HG03432 (cell line): Measurements from ENCODE around the gene SLC25A42.
"Not testable (repeated sequence)": the region's sequence is repeated elsewhere in the genome, so short reads cannot be mapped to it uniquely, and the experiment has no call there.

ENCODE experiments used
- ATAC-seq: cut with Tn5 transposase; IDR thresholded peaks from one replicate; pipeline ENCODE4 v1.9.1; 2021; ENCODE audit warnings: mild to moderate bottlenecking, moderate library complexity; ENCODE audit not compliant: unreplicated experiment

The SLC25A42 gene

GRCh38 chr19:19131989-19132388, 68.2 kb downstream of the SLC25A42 start:
- ATAC-seq, result no peak

GRCh38 chr19:19132912-19133311, 69.1 kb downstream of the SLC25A42 start:
- no peak for ATAC-seq

- ATAC-seq, result no peak
Measured at GRCh38 chr19:19133985-19134384, 70.2 kb downstream of the SLC25A42 start.

DNA sequence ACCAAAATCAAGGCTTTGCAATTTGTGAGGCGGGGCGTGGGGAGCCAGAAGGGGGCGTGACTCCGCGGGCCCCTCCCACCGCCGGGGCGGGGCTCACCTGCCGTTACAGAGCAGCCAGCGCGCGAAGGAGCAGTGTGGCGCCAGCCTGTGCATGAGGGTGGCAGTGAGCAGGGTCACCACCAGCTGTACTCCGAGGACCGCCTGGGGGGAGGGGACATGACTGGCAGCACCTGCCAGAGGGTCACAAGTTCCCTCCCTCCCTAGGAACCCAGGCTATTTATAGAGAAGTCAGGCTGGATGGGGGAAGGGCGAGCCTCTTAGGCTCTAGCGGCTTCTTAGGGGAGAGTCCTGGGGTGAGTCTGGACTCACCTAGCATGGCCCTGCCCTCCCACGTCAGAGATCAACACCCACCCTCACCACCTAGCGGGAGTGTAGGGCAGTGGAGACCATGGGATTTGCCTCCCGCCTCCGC, 70.9 kb downstream of the SLC25A42 start:
- no peak for ATAC-seq

DNA sequence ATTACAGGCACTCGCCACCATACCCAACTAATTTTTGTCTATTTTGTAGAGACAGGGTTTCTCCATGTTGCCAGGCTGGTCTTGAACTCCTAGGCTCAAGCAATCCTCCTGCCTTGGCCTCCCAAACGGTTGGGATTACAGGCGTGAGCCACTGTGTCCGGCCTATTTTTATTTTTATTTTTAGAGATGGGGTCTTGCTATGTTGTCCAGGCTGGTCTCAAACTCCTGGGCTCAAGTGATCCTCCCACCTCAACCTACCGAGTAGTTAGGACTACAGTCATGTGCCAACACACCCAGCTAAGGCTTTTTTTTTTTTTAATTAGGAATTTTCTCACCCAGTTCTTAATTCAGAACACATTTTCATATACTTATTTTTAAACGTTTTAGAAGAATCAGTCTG, 71.9 kb downstream of the SLC25A42 start:
- not testable (repeated sequence) for ATAC-seq

- no peak for ATAC-seq
Measured at GRCh38 chr19:19137556-19138108, 73.8 kb downstream of the SLC25A42 start.

GRCh38 chr19:19138109-19138981, 74.6 kb downstream of the SLC25A42 start, which contains the start of gene TMEM161A:
TSS of gene TMEM161A (minus strand) at chr19:19138478. CDS start at chr19:19138428, 50 bp downstream.
- peak; percentile 96 for ATAC-seq

- no peak for ATAC-seq
Measured at GRCh38 chr19:19139876-19140229, 76.1 kb downstream of the SLC25A42 start.

DNA sequence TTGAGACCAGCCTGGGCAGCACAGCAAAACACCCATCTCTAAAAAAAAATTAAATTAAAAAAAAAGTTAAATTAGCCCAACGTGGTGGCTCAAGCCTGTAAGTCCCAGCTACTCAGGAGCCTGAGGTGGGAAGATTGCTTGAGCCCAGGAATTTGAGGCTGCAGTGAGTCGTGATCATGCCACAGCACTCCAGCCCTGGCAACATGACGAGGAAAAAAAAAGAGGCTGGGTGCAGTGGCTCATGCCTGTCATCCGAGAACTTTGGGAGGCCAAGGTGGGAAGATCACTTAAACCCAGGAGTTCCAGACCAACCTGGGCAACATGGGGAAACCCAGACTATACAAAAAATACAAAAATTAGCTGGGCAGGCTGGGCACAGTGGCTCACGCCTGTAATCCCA, 76.7 kb downstream of the SLC25A42 start:
- no peak for ATAC-seq

- no peak for ATAC-seq
Measured at GRCh38 chr19:19142347-19142746, 78.6 kb downstream of the SLC25A42 start.

GRCh38 chr19:19145281-19145680, 81.5 kb downstream of the SLC25A42 start:
- ATAC-seq, result no peak

DNA sequence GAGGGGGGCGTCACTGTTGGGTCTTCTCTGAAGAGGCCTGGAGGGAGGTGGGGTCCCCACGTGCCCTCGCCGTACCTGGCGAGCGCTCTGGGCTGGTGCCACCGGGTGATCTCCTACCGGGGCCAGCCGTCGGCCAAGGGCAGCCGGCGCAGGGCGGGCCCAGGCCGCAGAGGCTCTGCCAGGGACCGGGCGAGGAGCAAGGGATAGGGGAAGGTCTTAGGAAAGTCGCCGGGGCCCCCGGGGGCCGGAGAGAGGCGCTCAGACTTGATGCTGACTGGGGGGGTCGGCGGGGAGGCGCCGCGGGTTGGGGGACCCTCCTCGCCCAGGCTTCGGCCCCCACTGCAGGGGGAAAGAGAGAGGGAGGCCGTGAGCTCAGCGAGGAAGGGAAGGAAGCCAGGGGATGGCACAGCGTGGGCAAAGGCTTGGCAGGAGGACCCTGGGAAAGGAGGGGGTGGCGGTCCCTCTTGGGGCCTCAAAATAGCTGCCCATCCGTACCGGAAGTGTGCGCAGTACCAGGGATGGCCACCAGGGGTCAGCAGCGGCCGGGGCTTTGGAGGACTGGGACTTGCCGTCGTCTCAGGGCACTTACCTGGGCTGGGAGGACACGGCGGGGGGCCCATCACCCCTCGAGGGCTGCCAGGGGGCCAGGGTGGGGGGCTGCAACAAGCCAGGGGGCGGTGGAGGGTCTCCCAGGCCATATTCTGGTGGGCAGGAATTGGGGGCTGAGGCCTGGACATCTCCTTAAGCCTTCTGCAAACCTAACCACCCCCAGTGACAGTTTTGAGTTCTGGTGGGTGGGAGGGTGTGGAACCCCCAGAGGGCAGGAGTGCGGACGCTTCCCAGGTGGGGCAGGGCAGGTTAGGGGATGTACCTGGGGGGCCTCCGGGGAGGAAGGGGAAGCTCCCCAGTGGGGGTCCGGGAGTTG, 82.2 kb downstream of the SLC25A42 start:
- ATAC-seq, result no peak

- ATAC-seq, result no peak
Measured at GRCh38 chr19:19146865-19147264, 83.1 kb downstream of the SLC25A42 start.

DNA sequence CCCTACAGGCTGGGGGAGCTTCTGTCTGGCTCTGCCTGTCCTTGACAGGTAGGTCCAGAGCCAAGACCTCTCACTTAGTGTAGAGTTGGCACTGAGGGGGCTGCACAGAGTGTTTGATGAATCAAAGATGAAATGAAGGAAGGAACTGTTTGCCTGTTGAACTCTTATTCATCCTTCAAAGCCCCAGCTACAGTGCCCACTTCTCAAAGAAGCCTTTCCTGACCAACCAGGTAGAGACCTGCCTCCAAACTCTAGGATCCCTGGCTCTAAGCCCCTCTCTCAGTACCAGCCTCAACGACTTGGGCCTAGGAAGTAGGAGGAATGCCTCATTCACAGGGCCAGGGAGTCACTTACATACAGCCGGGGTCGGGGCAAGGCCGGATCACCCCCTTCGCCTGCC, 83.5 kb downstream of the SLC25A42 start:
- no peak for ATAC-seq

DNA sequence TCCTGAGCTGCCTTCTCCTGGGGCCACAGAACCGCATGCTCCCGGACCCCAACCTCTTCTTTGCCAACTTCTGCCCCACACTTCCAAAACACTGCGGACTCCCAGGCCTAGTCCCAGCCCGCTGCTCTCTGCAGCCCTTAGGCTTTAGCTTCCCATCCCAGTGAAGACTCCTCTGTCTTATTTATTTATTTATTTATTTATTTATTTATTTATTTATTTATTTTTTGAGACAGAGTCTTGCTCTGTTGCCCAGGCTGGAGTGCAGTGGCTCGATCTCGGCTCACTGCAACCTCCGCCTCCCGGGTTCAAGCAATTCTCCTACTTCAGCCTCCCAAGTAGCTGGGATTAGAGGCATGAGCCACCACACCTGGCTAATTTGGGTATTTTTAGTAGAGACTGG, 84.7 kb downstream of the SLC25A42 start:
- not testable (repeated sequence) for ATAC-seq

DNA sequence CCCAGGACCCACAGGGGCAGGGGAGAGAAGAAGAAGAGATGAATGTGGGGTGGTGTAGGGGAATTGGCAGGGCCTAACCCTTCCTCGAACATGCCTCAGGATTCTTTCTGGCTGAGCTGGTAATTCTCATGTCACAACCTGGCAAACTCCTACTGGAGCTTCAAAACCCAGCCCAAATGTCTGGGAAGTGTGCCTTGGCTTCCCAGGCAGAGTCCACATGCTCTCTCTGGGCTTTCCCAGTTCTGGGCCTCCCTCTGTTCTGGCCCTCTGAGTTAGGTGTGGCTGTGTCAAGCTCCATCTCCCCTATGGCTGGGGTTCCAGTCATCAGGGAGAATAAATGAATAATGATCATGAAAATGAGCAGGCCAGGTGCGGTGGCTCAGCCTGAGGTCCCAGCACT, 85.6 kb downstream of the SLC25A42 start:
- ATAC-seq, result no peak

DNA sequence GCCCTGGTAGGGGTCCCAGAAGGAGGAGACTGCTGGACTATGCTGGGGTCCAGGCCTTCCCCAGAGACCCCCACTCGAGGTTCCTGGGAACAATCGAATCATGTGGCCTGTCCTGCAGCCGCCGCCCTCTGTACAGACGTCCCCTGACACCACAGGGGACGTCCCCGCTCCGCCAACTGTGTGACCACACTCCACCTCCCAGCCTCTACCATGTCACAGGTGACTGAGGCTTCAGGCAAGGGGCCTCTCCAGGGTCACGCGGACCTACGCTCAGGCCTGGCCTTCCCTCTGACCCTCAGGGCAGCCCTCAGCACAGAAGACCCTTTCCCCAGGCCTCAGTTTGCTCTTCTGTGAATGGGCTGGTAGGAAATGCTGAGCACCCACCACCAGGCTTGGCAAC, 87.6 kb downstream of the SLC25A42 start:
- ATAC-seq, result peak; percentile 62

GRCh38 chr19:19152668-19153384, 89.0 kb downstream of the SLC25A42 start:
- no peak for ATAC-seq

DNA sequence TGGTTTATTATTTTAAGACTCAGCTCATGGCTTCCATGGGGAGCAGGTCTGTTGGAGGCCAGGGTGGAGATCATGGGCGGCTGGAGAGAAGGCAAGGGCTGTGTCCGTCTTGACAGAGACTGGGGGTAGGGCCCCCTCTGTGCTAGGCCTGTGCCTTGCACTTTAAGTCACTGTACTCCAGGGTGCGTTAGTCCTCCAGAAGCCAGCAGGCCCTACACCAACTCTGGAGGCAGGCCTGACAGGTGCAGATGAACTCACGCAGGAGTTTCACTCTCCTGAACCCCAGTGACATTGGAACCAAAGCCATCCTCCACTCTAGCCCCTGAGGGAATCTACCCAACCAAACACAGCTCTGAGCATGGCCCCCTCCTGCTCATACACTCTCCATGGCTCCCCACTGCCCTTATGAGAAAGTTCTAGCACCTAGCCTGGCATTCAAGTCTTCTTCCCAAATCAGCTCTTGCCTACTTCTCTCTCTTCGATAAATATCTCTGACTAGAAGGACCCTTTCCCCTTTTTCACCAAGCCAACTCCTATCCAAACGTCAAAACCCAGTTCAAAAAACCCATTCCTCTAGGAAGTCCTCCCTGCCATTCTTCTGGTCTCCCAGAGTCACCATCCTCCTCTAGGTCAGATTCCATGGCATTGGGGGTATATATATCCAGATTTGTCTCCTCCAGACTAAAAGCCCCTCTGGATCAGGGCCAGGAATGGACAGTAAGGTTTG, 91.1 kb downstream of the SLC25A42 start:
- no peak for ATAC-seq
